GM12875 (cell line): ENCODE data around the gene AGXT.

Source experiments
- H3K4me3 ChIP-seq: one replicate; pipeline ENCODE4 v1.5.1; 2011; ENCODE audit warnings: low read depth, low read length, control low read depth
- CTCF ChIP-seq: IDR thresholded peaks from 2 replicates; pipeline ENCODE4 v1.5.1; 2011; ENCODE audit warnings: low read depth, mild to moderate bottlenecking, control low read depth, inconsistent platforms, low read length, moderate library complexity, borderline replicate concordance; ENCODE audit not compliant: insufficient read depth

The AGXT gene

GRCh38 chr2:240846873-240847595 is 21.6 kb upstream of the AGXT start:
- no peak overlapping the region for H3K4me3 ChIP-seq
- no peak for TF ChIP-seq CTCF

GRCh38 chr2:240847817-240848216 is 20.8 kb upstream of the AGXT start:
- TF ChIP-seq CTCF: no peak
- no peak overlapping the region for H3K4me3 ChIP-seq

- TF ChIP-seq CTCF: no peak
- no peak overlapping the region for H3K4me3 ChIP-seq
Observed at GRCh38 chr2:240848900-240849680, 19.5 kb upstream of the AGXT start.

- no peak for TF ChIP-seq CTCF
Observed at GRCh38 chr2:240850026-240850425, 18.6 kb upstream of the AGXT start.

GRCh38 chr2:240850756-240851077 is 17.9 kb upstream of the AGXT start:
- no peak overlapping the region for H3K4me3 ChIP-seq
- TF ChIP-seq CTCF: no peak

More at GRCh38 chr2:240850026-240850425, 18.6 kb upstream of the AGXT start:
- H3K4me3 ChIP-seq: no peak overlapping the region

- TF ChIP-seq CTCF: peak; percentile 95
- no peak overlapping the region for H3K4me3 ChIP-seq
Observed at GRCh38 chr2:240851078-240851991, 17.3 kb upstream of the AGXT start.
